ENCODE data around the gene DGCR6L.
A peak's percentile ranks its signal among the peaks of the same experiment; 100 is the strongest.
"Not testable (repeated sequence)": the region's sequence is repeated elsewhere in the genome, so short reads cannot be mapped to it uniquely, and the experiment has no call there.

The DGCR6L gene

GRCh38 chr22:20319745-20320658, at the start of gene DGCR6L:
DGCR6L (minus strand) TSS chr22:20320060; CDS start chr22:20319988, 72 bp downstream.
- peak; percentile 92 to 98 (median 95) for DNase-seq (ENCODE audit: low read depth in 2 of 3, low spot score in 1 of 3)

GRCh38 chr22:20368875-20369274, 49.0 kb upstream of the DGCR6L start:
- not testable (repeated sequence) for DNase-seq (ENCODE audit: low read depth in 2 of 3, low spot score in 1 of 3)

GRCh38 chr22:20366841-20367240, 47.0 kb upstream of the DGCR6L start:
- DNase-seq (ENCODE audit: low read depth in 2 of 3, low spot score in 1 of 3), result not testable (repeated sequence)

GRCh38 chr22:20364335-20365260, 44.7 kb upstream of the DGCR6L start:
- not testable (repeated sequence) for DNase-seq (ENCODE audit: low read depth in 2 of 3, low spot score in 1 of 3)

GRCh38 chr22:20362403-20362802, 42.5 kb upstream of the DGCR6L start:
- DNase-seq (ENCODE audit: low read depth in 2 of 3, low spot score in 1 of 3), result not testable (repeated sequence)

- not testable (repeated sequence) for DNase-seq (ENCODE audit: low read depth in 2 of 3, low spot score in 1 of 3)
Measured at GRCh38 chr22:20361752-20362229, 41.9 kb upstream of the DGCR6L start.

GRCh38 chr22:20360866-20361751, 41.2 kb upstream of the DGCR6L start:
- not testable (repeated sequence) for DNase-seq (ENCODE audit: low read depth in 2 of 3, low spot score in 1 of 3)

- not testable (repeated sequence) for DNase-seq (ENCODE audit: low read depth in 2 of 3, low spot score in 1 of 3)
Measured at GRCh38 chr22:20360261-20360660, 40.4 kb upstream of the DGCR6L start.

GRCh38 chr22:20358503-20359239, 38.8 kb upstream of the DGCR6L start:
- DNase-seq (ENCODE audit: low read depth in 2 of 3, low spot score in 1 of 3), result not testable (repeated sequence)

- not testable (repeated sequence) for DNase-seq (ENCODE audit: low read depth in 2 of 3, low spot score in 1 of 3)
Measured at GRCh38 chr22:20357967-20358366, 38.1 kb upstream of the DGCR6L start.

- DNase-seq (ENCODE audit: low read depth in 2 of 3, low spot score in 1 of 3), result not testable (repeated sequence)
Measured at GRCh38 chr22:20356906-20357305, 37.0 kb upstream of the DGCR6L start.

- not testable (repeated sequence) for DNase-seq (ENCODE audit: low read depth in 2 of 3, low spot score in 1 of 3)
Measured at GRCh38 chr22:20355939-20356636, 36.2 kb upstream of the DGCR6L start.

- no peak for DNase-seq (ENCODE audit: low read depth in 2 of 3, low spot score in 1 of 3)
Measured at GRCh38 chr22:20354238-20354975, 34.5 kb upstream of the DGCR6L start.

- DNase-seq (ENCODE audit: low read depth in 2 of 3, low spot score in 1 of 3), result not testable (repeated sequence)
Measured at GRCh38 chr22:20352536-20352935, 32.7 kb upstream of the DGCR6L start.

- DNase-seq (ENCODE audit: low read depth in 2 of 3, low spot score in 1 of 3), result not testable (repeated sequence)
Measured at GRCh38 chr22:20346553-20346952, 26.7 kb upstream of the DGCR6L start.

GRCh38 chr22:20338291-20338690, 18.4 kb upstream of the DGCR6L start:
- not testable (repeated sequence) for DNase-seq (ENCODE audit: low read depth in 2 of 3, low spot score in 1 of 3)

GRCh38 chr22:20337807-20338206, 17.9 kb upstream of the DGCR6L start:
- not testable (repeated sequence) for DNase-seq (ENCODE audit: low read depth in 2 of 3, low spot score in 1 of 3)

- not testable (repeated sequence) for DNase-seq (ENCODE audit: low read depth in 2 of 3, low spot score in 1 of 3)
Measured at GRCh38 chr22:20336561-20336960, 16.7 kb upstream of the DGCR6L start.
